ENCODE results near the gene GREB1L. TPM values are rescaled to one million over a fixed set of nuclear protein-coding genes. Genes with fewer than 3 reads are reported as not detected.
"Not testable (repeated sequence)": the region's sequence is repeated elsewhere in the genome, so short reads cannot be mapped to it uniquely, and the experiment has no call there.

Gene GREB1L
- 2.0 TPM for total RNA-seq

GRCh38 chr18:21242141-21242779 is at the start of gene GREB1L:
Gene GREB1L (plus strand): TSS chr18:21242232. CDS start chr18:21383519, 141,287 bp downstream.
- ATAC-seq: peak; percentile 81
- peak; percentile 61 for DNase-seq (ENCODE audit: low spot score)
- intact Hi-C loops (cut with DNase I): no loop called here

- ATAC-seq: no peak
- no peak for DNase-seq (ENCODE audit: low spot score)
These were observed 49.8 kb upstream of the GREB1L start for GRCh38 chr18:21192308-21192624.

DNA sequence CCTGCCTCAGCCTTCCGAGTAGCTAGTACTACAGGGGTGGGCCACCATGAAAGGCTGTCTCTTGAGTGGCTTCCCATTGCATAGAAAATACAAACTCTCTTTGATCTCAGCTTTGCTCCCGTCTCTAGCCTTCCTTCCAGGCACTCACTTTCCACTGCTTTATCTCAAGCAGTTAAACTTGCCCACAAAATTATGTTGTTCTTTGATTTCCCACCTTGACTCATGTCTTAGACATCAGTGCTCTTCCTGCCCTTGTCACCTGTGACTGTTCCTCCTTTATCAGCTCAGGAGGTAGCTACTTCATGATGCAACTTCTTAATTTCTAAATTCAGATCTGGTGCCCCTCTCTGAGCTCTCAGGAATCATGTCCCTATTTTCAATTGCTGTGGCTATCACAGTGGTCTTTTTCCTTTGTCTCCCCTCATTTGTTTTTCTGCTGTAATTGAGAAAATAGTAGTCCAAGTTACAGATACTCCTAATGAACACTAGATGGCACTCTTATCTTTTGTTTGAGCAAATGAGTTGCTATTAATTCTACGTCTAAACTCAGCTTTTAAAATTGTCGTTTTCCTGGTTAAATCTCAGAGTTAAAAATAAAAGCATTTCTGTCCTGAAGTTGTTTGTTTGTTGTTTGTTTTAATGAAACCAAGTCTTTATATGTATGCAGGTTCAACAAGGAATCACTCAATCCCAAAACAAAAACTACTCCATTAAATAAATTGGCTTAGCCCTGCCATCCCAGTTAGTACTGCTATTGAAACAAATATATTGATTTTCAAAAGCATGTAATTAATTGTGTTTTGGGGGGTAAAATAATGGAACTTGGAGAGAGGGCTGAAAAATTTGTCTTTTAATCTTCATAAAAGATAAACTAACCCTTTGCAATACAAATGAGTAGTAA is 46.9 kb upstream of the GREB1L start:
- intact Hi-C loops (cut with DNase I): no loop called here
- DNase-seq (ENCODE audit: low spot score) (no peak), ATAC-seq (no peak)

More at GRCh38 chr18:21192308-21192624, 49.8 kb upstream of the GREB1L start:
- intact Hi-C loops (cut with DNase I): no loop called here

GRCh38 chr18:21196426-21196825 is 45.6 kb upstream of the GREB1L start:
- ATAC-seq: no peak
- intact Hi-C loops (cut with DNase I): no loop called here
- no peak for DNase-seq (ENCODE audit: low spot score)

DNA sequence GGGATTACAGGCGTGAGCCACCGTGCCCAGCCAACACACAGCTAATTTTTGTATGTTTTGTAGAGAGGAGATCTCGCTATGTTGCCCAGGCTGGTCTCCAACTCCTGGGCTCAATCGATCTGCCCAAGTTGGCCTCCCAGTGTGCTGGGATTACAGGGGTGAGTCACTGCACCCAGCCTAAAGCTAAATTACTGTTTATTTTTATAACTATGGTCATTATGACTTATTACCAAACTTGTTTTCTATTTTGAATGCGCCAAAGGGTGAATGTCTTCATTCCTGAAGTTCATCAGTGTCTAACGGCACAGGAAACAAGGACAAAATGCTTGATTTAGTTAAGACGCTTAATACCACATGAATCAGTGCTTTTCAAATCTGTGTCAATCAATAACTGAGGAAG is 38.9 kb upstream of the GREB1L start:
- intact Hi-C loops (cut with DNase I): no loop called here
- ATAC-seq: no peak
- DNase-seq (ENCODE audit: low spot score): no peak

GRCh38 chr18:21203542-21204241 is 38.3 kb upstream of the GREB1L start:
- no peak for ATAC-seq
- intact Hi-C loops (cut with DNase I): no loop called here
- no peak for DNase-seq (ENCODE audit: low spot score)

DNA sequence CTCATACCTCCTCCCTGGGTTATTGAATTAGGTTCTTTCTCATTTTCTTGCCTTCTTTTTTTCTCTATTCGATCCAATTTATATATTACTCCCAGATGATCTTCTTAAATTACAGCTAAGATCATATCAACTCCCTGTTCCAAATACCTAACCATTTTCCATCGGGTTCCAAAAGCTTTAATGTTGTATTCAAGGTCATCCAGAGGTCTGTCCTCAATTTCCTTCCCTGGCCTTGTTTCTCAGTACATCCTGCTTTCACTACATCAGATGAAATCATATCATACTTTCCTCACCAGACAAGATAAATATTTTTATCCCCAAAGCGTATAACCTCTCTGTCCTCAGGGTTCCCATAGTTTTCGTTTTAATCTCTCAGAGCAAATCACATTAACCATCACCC is 36.3 kb upstream of the GREB1L start:
- intact Hi-C loops (cut with DNase I): no loop called here
- ATAC-seq (no peak), DNase-seq (ENCODE audit: low spot score) (no peak)

- DNase-seq (ENCODE audit: low spot score) (no peak), ATAC-seq (no peak)
- intact Hi-C loops (cut with DNase I): no loop called here
These were observed 31.8 kb upstream of the GREB1L start for GRCh38 chr18:21210278-21210677.

GRCh38 chr18:21210784-21211183 is 31.2 kb upstream of the GREB1L start:
- intact Hi-C loops (cut with DNase I): no loop called here
- DNase-seq (ENCODE audit: low spot score) (no peak), ATAC-seq (no peak)

- ATAC-seq; DNase-seq (ENCODE audit: low spot score); intact Hi-C loops (cut with DNase I): not testable (repeated sequence)
These were observed 27.6 kb upstream of the GREB1L start for GRCh38 chr18:21214409-21214808.

DNA sequence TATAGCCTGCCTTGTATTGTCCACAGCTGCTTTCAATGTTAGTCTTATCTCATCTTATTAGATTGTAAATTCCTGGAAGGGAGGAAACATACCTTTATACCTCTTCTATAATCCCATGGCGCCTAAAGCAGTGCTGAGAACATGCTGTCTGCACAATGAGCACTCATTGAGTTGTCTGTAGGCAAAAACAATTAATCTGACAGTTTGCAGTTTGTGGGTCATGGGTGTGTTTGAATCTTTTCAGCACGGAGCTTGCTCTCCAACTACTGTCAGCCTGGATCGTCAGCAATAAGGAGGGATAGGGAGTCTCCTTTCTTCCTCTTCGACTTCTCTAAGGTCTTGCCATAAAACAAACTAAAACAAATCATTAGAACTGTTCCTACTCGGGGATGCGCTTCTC is 26.5 kb upstream of the GREB1L start:
- no peak for ATAC-seq
- intact Hi-C loops (cut with DNase I): no loop called here
- DNase-seq (ENCODE audit: low spot score): no peak

- intact Hi-C loops (cut with DNase I): no loop called here
- DNase-seq (ENCODE audit: low spot score) (no peak), ATAC-seq (no peak)
These were observed 23.2 kb upstream of the GREB1L start for GRCh38 chr18:21218862-21219261.

DNA sequence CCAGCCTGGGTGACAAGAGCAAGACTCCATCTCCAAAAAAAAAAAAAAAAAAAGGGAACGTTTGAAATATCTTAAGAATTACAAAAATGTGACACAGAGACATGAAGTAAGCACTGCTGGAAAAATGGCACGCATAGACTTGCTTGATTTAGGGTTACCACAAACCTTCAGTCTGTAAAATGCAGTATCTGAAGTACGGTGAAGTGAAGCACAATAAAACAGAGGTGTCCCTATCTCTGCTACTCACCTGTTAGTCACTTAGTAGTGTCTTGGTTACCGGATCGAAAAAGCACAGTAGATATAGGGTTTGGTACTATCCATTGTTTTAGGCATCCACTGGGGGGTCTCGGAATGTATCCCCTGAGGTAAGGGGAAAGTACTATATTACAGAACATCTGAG is 11.6 kb upstream of the GREB1L start:
- ATAC-seq: no peak
- no peak for DNase-seq (ENCODE audit: low spot score)
- intact Hi-C loops (cut with DNase I): no loop called here

DNA sequence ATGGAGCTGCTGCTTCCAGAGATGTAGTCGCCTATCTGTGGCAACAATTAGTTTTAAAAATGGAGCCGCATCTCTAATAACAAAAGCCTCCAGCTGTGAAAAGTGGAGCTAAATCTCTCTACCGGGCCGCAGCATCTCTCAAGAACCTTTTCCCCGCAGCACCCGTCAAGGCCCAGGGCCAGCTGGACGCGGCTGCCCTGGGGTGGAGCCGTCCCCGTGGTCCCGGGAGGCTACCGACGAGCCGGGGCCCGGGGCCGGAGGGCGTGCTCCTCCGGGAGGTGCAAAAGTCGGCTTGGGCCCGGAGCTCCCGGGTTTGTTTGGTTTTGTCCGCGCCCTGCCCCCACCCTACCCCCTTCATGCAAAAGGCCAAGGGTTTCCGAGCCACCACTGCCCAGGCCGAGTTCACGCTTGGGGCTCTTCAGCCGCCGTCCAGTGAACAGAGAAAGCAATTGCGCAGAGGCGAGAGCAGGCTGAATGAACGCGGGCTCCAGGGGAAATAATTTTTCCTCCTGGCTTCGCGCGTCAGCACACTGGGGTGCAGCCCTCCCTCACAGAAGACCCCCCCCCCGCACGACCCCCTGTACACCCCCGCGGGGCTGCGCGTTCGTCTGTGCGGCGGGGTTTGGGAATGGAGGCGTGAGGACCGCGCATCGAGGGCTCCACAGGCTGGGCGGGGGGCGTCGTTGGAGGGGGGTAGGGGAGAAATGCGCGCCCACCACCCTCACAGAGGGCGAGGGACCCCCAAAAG is 557 bp upstream of the GREB1L start:
- ATAC-seq: peak; percentile 46
- intact Hi-C loops (cut with DNase I): no loop called here
- DNase-seq (ENCODE audit: low spot score): no peak

GRCh38 chr18:21242780-21243401 is 859 bp downstream of the GREB1L start:
- intact Hi-C loops (cut with DNase I): no loop called here
- DNase-seq (ENCODE audit: low spot score) (no peak), ATAC-seq (no peak)

DNA sequence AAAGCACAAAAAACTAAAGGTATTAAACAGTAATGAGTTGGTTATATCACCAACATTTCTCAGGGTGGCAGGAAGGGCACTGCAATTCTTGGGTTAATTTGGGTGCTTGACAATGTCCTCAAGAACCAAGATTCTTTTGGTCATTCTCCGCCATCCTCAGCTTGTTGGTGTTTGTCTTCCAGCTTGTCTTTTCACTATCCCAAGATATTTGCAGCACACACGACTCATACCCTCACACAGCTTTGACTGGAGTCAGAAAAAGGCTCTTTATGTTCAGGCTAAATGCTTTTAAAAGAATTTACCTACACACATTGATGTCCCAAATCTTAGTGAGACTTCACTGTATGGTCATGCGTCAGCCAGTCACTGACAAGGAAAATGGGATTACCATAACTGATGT is 12.5 kb downstream of the GREB1L start:
- DNase-seq (ENCODE audit: low spot score) (no peak), ATAC-seq (no peak)
- intact Hi-C loops (cut with DNase I): no loop called here

DNA sequence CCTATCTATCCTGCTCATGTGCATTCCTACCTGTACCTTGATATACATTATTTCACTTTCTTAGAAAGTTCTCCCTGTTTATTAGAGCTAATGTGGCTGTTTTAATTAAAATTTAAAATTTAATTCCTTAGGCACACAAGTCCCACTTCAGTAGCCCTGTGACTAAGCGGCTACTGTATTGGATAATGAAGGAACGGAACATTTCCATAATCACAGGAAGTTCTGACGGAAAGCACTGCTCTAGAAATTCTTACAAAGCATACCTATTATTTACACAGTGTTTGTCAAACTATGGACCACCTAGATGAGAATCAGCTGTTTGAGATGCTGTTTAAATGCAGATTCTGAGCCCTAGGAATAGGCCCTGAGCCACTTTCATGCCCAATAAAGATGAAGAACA is 13.2 kb downstream of the GREB1L start:
- intact Hi-C loops (cut with DNase I): no loop called here
- DNase-seq (ENCODE audit: low spot score) (no peak), ATAC-seq (no peak)

- intact Hi-C loops (cut with DNase I): no loop called here
- no peak for ATAC-seq
- DNase-seq (ENCODE audit: low spot score): no peak
These were observed 15.4 kb downstream of the GREB1L start for GRCh38 chr18:21257386-21257785.

DNA sequence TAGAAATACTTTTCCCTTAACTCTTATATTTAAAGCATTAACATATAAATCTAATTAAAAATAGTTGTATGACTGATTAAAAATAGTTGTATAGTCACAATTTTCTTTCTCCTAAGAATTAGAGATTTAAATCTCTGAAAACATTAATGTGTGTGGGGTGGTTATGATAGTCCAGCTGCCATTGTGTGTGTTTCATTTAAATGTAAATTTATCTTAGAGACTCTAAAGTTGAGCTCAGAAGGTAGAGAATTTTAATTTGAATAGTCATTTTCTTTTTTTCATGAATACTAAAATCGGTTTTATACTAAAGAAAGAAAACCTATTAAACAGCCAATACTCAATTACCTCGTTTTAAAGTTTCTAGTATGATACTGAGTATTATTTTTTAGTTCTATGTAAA is 18.6 kb downstream of the GREB1L start:
- ATAC-seq: no peak
- intact Hi-C loops (cut with DNase I): no loop called here

More for the DNA sequence above, 18.6 kb downstream of the GREB1L start:
- DNase-seq (ENCODE audit: low spot score): no peak

Data from sciatic nerve (tissue), 2 donors.